ENCODE results near the gene FGD2.

The FGD2 gene

GRCh38 chr6:37004044-37004980, 1.1 kb upstream of the FGD2 start:
- Mint-ChIP-seq H3K9me3 (no peaks in the 10 kb centered on the region), H3K27ac (peak overlapping the region in 1 of 2 donors; percentile 91), H3K4me1 (peaks cover 26% of the 10 kb centered on the region), H3K27me3 (no peaks in the 10 kb centered on the region), H3K4me3 (no peak overlapping the region)
- DNase-seq, result no peak
- no peak for ATAC-seq

- Mint-ChIP-seq H3K4me3 (peak overlapping the region in 1 of 2 donors; percentile 63), H3K9me3 (no peaks in the 10 kb centered on the region), H3K27ac (peak overlapping the region in 1 of 2 donors; percentile 42), H3K27me3 (no peaks in the 10 kb centered on the region), H3K4me1 (peaks cover 26% of the 10 kb centered on the region)
- DNase-seq (no peak), ATAC-seq (peak; percentile 31)
These were observed 542 bp downstream of the FGD2 start for GRCh38 chr6:37005827-37006567.

- peaks cover 26% of the 10 kb centered on the region for H3K4me1 Mint-ChIP-seq
- DNase-seq (no peak), ATAC-seq (no peak)
- no peaks in the 10 kb centered on the region for H3K9me3 Mint-ChIP-seq
- H3K27me3 Mint-ChIP-seq, result no peaks in the 10 kb centered on the region
- no peak overlapping the region for H3K4me3 Mint-ChIP-seq
- H3K27ac Mint-ChIP-seq, result no peak overlapping the region
These were observed 1.4 kb downstream of the FGD2 start for GRCh38 chr6:37006793-37007339.

- no peaks in the 10 kb centered on the region for H3K27me3 Mint-ChIP-seq
- peaks cover 26% of the 10 kb centered on the region for H3K4me1 Mint-ChIP-seq
- DNase-seq, result no peak
- ATAC-seq, result no peak
- H3K27ac Mint-ChIP-seq, result no peak overlapping the region
- no peaks in the 10 kb centered on the region for H3K9me3 Mint-ChIP-seq
- H3K4me3 Mint-ChIP-seq, result peak overlapping the region in 1 of 2 donors; percentile 11
These were observed 2.0 kb downstream of the FGD2 start for GRCh38 chr6:37007340-37008043.

GRCh38 chr6:37008484-37009465, 3.3 kb downstream of the FGD2 start:
- Mint-ChIP-seq H3K27ac (no peak overlapping the region), H3K27me3 (no peaks in the 10 kb centered on the region), H3K4me1 (peaks cover 26% of the 10 kb centered on the region), H3K4me3 (no peak overlapping the region), H3K9me3 (no peaks in the 10 kb centered on the region)
- no peak for ATAC-seq
- DNase-seq, result no peak

- Mint-ChIP-seq H3K4me3 (no peak overlapping the region), H3K4me1 (peaks cover 23% of the 10 kb centered on the region), H3K9me3 (no peaks in the 10 kb centered on the region), H3K27me3 (no peaks in the 10 kb centered on the region), H3K27ac (no peak overlapping the region)
- ATAC-seq, result no peak
- DNase-seq, result no peak
These were observed 5.0 kb downstream of the FGD2 start for GRCh38 chr6:37010402-37010892.

GRCh38 chr6:37011656-37012378, 6.4 kb downstream of the FGD2 start:
- no peak overlapping the region for H3K27ac Mint-ChIP-seq
- ATAC-seq, result no peak
- H3K9me3 Mint-ChIP-seq, result no peaks in the 10 kb centered on the region
- no peak for DNase-seq
- no peaks in the 10 kb centered on the region for H3K27me3 Mint-ChIP-seq
- peaks cover 9% of the 10 kb centered on the region for H3K4me1 Mint-ChIP-seq
- H3K4me3 Mint-ChIP-seq, result no peak overlapping the region

- Mint-ChIP-seq H3K27me3 (no peaks in the 10 kb centered on the region), H3K9me3 (no peaks in the 10 kb centered on the region), H3K4me3 (no peak overlapping the region), H3K4me1 (peaks cover 13% of the 10 kb centered on the region), H3K27ac (no peak overlapping the region)
- DNase-seq, result no peak
- ATAC-seq, result no peak
These were observed 8.3 kb downstream of the FGD2 start for GRCh38 chr6:37013516-37014491.

- no peak overlapping the region for H3K4me3 Mint-ChIP-seq
- ATAC-seq (no peak), DNase-seq (no peak)
- H3K9me3 Mint-ChIP-seq, result no peaks in the 10 kb centered on the region
- peak overlapping the region in 1 of 2 donors; percentile 81 for H3K27ac Mint-ChIP-seq
- H3K4me1 Mint-ChIP-seq, result peaks cover 21% of the 10 kb centered on the region
- H3K27me3 Mint-ChIP-seq, result no peaks in the 10 kb centered on the region
These were observed 9.2 kb downstream of the FGD2 start for GRCh38 chr6:37014667-37015066.

- H3K27ac Mint-ChIP-seq, result no peak overlapping the region
- H3K4me3 Mint-ChIP-seq, result no peak overlapping the region
- H3K27me3 Mint-ChIP-seq, result no peaks in the 10 kb centered on the region
- DNase-seq (no peak), ATAC-seq (no peak)
- H3K9me3 Mint-ChIP-seq, result no peaks in the 10 kb centered on the region
- H3K4me1 Mint-ChIP-seq, result peaks cover 22% of the 10 kb centered on the region
These were observed 10.1 kb downstream of the FGD2 start for GRCh38 chr6:37015532-37015931.

- no peaks in the 10 kb centered on the region for H3K9me3 Mint-ChIP-seq
- ATAC-seq, result no peak
- H3K4me3 Mint-ChIP-seq, result no peak overlapping the region
- no peak overlapping the region for H3K27ac Mint-ChIP-seq
- H3K27me3 Mint-ChIP-seq, result no peaks in the 10 kb centered on the region
- DNase-seq, result no peak
- H3K4me1 Mint-ChIP-seq, result peaks cover 36% of the 10 kb centered on the region
These were observed 11.5 kb downstream of the FGD2 start for GRCh38 chr6:37016995-37017394.

- no peak for DNase-seq
- no peak for ATAC-seq
- Mint-ChIP-seq H3K4me1 (peaks cover 43% of the 10 kb centered on the region), H3K27me3 (no peaks in the 10 kb centered on the region), H3K9me3 (no peaks in the 10 kb centered on the region), H3K4me3 (peak overlapping the region; percentile 0 to 3), H3K27ac (peak overlapping the region in 1 of 2 donors; percentile 0)
These were observed 12.2 kb downstream of the FGD2 start for GRCh38 chr6:37017606-37018197.
